AG10803 (cell line): ENCODE measurements around the gene TTF2.

Experiments used
- DNase-seq: peaks from one replicate; pipeline ENCODE4 v3.0.0; 2010; ENCODE audit warnings: low read depth
- H3K4me3 ChIP-seq: 2 replicates; pipeline ENCODE4 v1.5.1; 2011; ENCODE audit warnings: mild to moderate bottlenecking, low read length, control low read depth
- CTCF ChIP-seq: conservative IDR thresholded peaks from 2 replicates; pipeline ENCODE4 v1.5.1; 2011; ENCODE audit warnings: mild to moderate bottlenecking, low read length, control low read depth, inconsistent platforms

TTF2 gene

GRCh38 chr1:117059334-117059677, 820 bp upstream of the TTF2 start:
- no peak for DNase-seq
- no peak for TF ChIP-seq CTCF
- H3K4me3 ChIP-seq, result peak overlapping the region; percentile 88

- TF ChIP-seq CTCF, result no peak
- DNase-seq, result peak; percentile 31
- H3K4me3 ChIP-seq, result peak overlapping the region; percentile 88
Observed at GRCh38 chr1:117060441-117061317, 553 bp downstream of the TTF2 start.

GRCh38 chr1:117061986-117062415, 1.9 kb downstream of the TTF2 start:
- TF ChIP-seq CTCF, result no peak
- H3K4me3 ChIP-seq, result no peak overlapping the region
- DNase-seq, result peak; percentile 51

- H3K4me3 ChIP-seq, result no peak overlapping the region
- DNase-seq, result no peak
Observed at GRCh38 chr1:117066367-117066766, 6.2 kb downstream of the TTF2 start.

GRCh38 chr1:117067533-117068370, 7.6 kb downstream of the TTF2 start:
- peak; percentile 58 for DNase-seq
- H3K4me3 ChIP-seq, result no peak overlapping the region
- TF ChIP-seq CTCF, result peak; percentile 93

More at GRCh38 chr1:117066367-117066766, 6.2 kb downstream of the TTF2 start:
- TF ChIP-seq CTCF, result no peak

- TF ChIP-seq CTCF, result no peak
- no peak overlapping the region for H3K4me3 ChIP-seq
- no peak for DNase-seq
Observed at GRCh38 chr1:117068580-117068979, 8.5 kb downstream of the TTF2 start.
